ENCODE measurements around the gene C1QTNF4.

DNA sequence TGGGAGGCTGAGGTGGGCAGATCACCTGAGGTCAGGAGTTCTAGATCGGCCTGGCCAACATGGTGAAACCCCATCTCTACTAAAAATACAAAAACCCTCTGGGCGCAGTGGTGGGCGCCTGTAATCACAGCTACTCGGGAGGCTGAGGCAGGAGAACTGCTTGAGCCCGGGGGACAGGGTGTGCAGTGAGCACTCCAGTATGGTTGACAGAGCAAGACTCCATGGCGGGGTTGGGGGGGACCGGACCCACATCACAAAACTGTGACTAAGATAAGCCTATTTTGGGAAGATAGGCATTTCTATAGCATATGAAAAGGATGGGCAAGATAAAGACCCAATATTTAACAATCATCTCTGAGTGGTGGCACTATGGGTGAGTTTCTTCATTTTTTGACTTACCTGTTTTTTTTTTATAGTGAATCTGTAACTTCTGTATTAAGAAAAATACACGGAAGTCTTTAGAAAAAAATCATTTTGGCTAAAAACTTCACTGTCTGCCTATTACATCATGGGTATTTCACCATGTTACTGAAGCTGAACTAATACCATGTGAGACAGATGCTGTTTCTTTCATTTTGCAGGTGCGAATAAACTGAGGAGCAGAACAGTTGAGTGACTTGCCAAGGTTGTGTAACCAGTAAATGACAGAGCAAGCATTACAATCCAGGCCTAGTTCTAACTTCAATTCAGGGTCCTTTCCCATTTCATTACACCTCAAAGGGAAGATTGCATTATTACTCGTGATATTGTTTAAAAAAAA, 43.7 kb downstream of the C1QTNF4 start:
- TF ChIP-seq, protein P1, sequence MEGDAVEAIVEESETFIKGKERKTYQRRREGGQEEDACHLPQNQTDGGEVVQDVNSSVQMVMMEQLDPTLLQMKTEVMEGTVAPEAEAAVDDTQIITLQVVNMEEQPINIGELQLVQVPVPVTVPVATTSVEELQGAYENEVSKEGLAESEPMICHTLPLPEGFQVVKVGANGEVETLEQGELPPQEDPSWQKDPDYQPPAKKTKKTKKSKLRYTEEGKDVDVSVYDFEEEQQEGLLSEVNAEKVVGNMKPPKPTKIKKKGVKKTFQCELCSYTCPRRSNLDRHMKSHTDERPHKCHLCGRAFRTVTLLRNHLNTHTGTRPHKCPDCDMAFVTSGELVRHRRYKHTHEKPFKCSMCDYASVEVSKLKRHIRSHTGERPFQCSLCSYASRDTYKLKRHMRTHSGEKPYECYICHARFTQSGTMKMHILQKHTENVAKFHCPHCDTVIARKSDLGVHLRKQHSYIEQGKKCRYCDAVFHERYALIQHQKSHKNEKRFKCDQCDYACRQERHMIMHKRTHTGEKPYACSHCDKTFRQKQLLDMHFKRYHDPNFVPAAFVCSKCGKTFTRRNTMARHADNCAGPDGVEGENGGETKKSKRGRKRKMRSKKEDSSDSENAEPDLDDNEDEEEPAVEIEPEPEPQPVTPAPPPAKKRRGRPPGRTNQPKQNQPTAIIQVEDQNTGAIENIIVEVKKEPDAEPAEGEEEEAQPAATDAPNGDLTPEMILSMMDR (conservative IDR thresholded peaks at IDR 0.05; ENCODE audit: low read depth, low read length), result no peak
- TF ChIP-seq CHD1 (IDR thresholded peaks at IDR 0.05; ENCODE audit: low read depth, low read length) (no peak), MXI1 (IDR thresholded peaks at IDR 0.05; ENCODE audit: borderline replicate concordance, low read depth, low read length) (no peak), POLR2A (IDR thresholded peaks at IDR 0.05; ENCODE audit: low read depth, low read length) (no peak)
